ENCODE data around the gene MAPRE3. TPM values are rescaled to one million over a fixed set of nuclear protein-coding genes. Genes with fewer than 3 reads are reported as not detected.

MAPRE3 gene
- total and polyA plus RNA-seq, 9 of the 15 experiments (the other 6 are each of a cell fraction or from before 2014, with no cell fraction given): 0.70 to 43.2 (median 12.6) TPM

- no peak overlapping the region for H3K4me2 ChIP-seq (ENCODE audit: insufficient read depth, low read length)
- FAIRE-seq: peak; percentile 89
- intact Hi-C loops (cut with micrococcal nuclease): loop anchor here (1.0 to 10.0 kb wide), 6 partner anchors 10 to 252 kb away; partner anchors contain the start of genes MAPRE3 and SLC35F6
- H3K36me3 ChIP-seq (ENCODE audit: control insufficient read depth, insufficient read depth, low read length): peaks cover 7% of the 10 kb centered on the region; the same call in 2 of the 3 replicates
- peaks cover 63% of the 10 kb centered on the region for H3K79me2 ChIP-seq (ENCODE audit: control insufficient read depth, insufficient read depth, low read length)
- ChIA-PET POLR2A (interaction anchor here (0.5 to 3.4 kb wide), 8 partner anchors 8 to 171 kb away, joined by 3 to 13 read pairs (median 4); no protein-coding TSS in a partner anchor), CTCF (ENCODE audit: low intra/inter-chr PET ratio) (interaction anchor here (0.6 to 6.8 kb wide), 5 partner anchors 55 to 513 kb away, joined by 3 to 65 read pairs (median 4); no protein-coding TSS in a partner anchor)
- H3K27me3 ChIP-seq (ENCODE audit: control insufficient read depth in 2 of 2, insufficient read depth in 2 of 2, low read length in 2 of 2): no peaks in the 10 kb centered on the region
- H3K9me3 ChIP-seq (replicated peaks; ENCODE audit: control insufficient read depth, insufficient read depth, low read depth, low read length): no peaks in the 10 kb centered on the region
- no peak overlapping the region for H3K4me3 ChIP-seq
- H3K4me1 ChIP-seq (replicated peaks in 1 of 2; ENCODE audit: control insufficient read depth in 2 of 2, insufficient read depth in 2 of 2, low read length in 2 of 2): peaks cover 62 to 87% of the 10 kb centered on the region in 2 experiments
- in situ Hi-C loops (cut with MboI): no loop called here
- H3K9me1 ChIP-seq (ENCODE audit: control insufficient read depth, insufficient read depth, low read length): no peaks in the 10 kb centered on the region
- DNase-seq (ENCODE audit: extremely low read depth in 1 of 4, low spot score in 3 of 4): peak; percentile 69 to 90 (median 72)
- H4K20me1 ChIP-seq (replicated peaks; ENCODE audit: control insufficient read depth, insufficient read depth, low read length): no peaks in the 10 kb centered on the region
- no peak overlapping the region for H2AFZ ChIP-seq (ENCODE audit: low read depth, low read length)
- 39% methylated on average over 3 of the region's 3 CpGs for WGBS (ENCODE audit: insufficient coverage, low coverage, missing lambda C conversion rate)
- H3K9ac ChIP-seq (ENCODE audit: insufficient read depth in 1 of 2, low read depth in 2 of 2, low read length in 2 of 2): peak overlapping the region in 1 of 2 experiments; percentile 10; a peak in 1 of 4 replicates
- peak; percentile 70 for ATAC-seq
- TSS peak; percentile 23 for BruUV-seq (replicated peaks)
- peak overlapping the region; percentile 91 for H3K27ac ChIP-seq (ENCODE audit: extremely low read depth, low read depth, low read length)
- 0 out of 2 replicates have a peak, but pooled peaks have one; percentile 20 for TF ChIP-seq EP300 (IDR thresholded peaks at IDR 0.05; ENCODE audit: low read length)
- TF ChIP-seq BRD9 (IDR thresholded peaks at IDR 0.05; ENCODE audit: low read depth, partially characterized antibody): peak; percentile 73
- TF ChIP-seq RBM34 (IDR thresholded peaks at IDR 0.05; ENCODE audit: borderline replicate concordance, insufficient read depth, low read length): no peak
- TF ChIP-seq BRD4 (IDR thresholded peaks at IDR 0.05): 0 out of 2 replicates have a peak, but pooled peaks have one; percentile 55
- TF ChIP-seq GMEB1 (CRISPR knock-in tag; IDR thresholded peaks at IDR 0.05): no peak
- TF ChIP-seq CBX1 (IDR thresholded peaks at IDR 0.05; ENCODE audit: low read depth): 0 out of 2 replicates have a peak, but pooled peaks have one; percentile 19
- TF ChIP-seq KDM1A (IDR thresholded peaks at IDR 0.05): peak in 1 of 2 experiments; percentile 46; a peak in 1 of 4 replicates
- peak; percentile 77 for TF ChIP-seq ZNF592 (IDR thresholded peaks at IDR 0.05)
- no peak for TF ChIP-seq GABPB1 (CRISPR knock-in tag; IDR thresholded peaks at IDR 0.05)
- 0 out of 2 replicates have a peak, but pooled peaks have one; percentile 16 for TF ChIP-seq ATF7 (IDR thresholded peaks at IDR 0.05)
- TF ChIP-seq TEAD1 (CRISPR knock-in tag; IDR thresholded peaks at IDR 0.05): peak in 1 of 2 experiments; percentile 56; a peak in 1 of 4 replicates
- 0 out of 3 replicates have a peak, but pooled peaks of 1 of the 2 experiments have one; percentile 13 for TF ChIP-seq CBX3 (IDR thresholded peaks at IDR 0.05; ENCODE audit: borderline replicate concordance in 1 of 2, low read length in 2 of 2)
- TF ChIP-seq EGR1 (conservative IDR thresholded peaks at IDR 0.05): no peak; the same call in 1 of the 2 replicates
- no peak for TF ChIP-seq FUS (optimal IDR thresholded peaks at IDR 0.05; ENCODE audit: low read depth, low read length)
- peak; percentile 93 to 94 for TF ChIP-seq RAD21 (CRISPR knock-in tag; conservative IDR thresholded peaks at IDR 0.05 in 1 of 2, IDR thresholded peaks at IDR 0.05 in 1 of 2)
- TF ChIP-seq SMC3 (conservative IDR thresholded peaks at IDR 0.05; ENCODE audit: insufficient read depth, low read depth, low read length): peak; percentile 77
- TF ChIP-seq ZNF253 (CRISPR knock-in tag; conservative IDR thresholded peaks at IDR 0.05): no peak
Observed at GRCh38 chr2:27016801-27017325, 46.4 kb downstream of the MAPRE3 start.

All from K562 (cell line).